ENCODE measurements around the gene RASGRF1.

The RASGRF1 gene

GRCh38 chr15:79065706-79066376 lies 24.7 kb downstream of the RASGRF1 start:
- DNase-seq, result no peak

DNA sequence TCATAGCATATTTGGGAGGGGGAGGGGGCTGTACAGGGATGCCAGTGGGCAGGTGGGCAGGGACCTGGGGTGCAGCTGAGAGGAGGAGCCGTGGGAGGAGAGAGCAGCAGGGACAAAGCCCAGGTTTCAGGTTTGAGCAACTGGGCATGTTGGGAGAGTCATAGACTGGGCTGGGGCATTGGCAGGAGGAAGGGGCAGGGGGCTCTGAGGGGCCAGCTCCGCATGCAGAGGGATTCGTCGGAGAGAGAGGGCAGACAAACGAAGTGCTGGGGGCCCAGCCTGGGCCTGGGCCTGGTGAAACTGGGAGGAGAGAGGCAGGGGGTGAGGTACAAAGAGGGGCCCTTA lies 25.2 kb downstream of the RASGRF1 start:
- DNase-seq, result no peak

DNA sequence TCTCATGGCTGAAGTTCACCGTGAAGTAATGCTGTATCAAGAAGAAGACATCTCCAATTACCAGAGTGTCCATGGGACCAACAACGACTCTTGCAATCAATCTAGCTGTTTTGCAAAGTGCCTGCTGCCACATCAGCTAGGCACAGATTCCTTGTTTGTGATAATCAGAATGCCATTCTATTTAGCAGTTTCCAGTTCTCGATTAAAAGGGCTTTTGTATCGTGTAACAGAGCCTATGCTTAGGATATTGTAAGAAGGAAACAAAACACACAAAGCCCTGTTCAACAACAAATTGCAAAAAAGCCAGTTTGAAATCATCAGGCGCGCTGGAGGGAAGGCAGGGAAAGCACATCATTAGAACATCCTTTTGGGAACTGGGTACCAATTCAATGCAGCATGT lies 26.1 kb downstream of the RASGRF1 start:
- no peak for DNase-seq

GRCh38 chr15:79060175-79060574 lies 30.4 kb downstream of the RASGRF1 start:
- no peak for DNase-seq

- no peak for DNase-seq
These were observed 31.5 kb downstream of the RASGRF1 start for GRCh38 chr15:79059081-79059572.

DNA sequence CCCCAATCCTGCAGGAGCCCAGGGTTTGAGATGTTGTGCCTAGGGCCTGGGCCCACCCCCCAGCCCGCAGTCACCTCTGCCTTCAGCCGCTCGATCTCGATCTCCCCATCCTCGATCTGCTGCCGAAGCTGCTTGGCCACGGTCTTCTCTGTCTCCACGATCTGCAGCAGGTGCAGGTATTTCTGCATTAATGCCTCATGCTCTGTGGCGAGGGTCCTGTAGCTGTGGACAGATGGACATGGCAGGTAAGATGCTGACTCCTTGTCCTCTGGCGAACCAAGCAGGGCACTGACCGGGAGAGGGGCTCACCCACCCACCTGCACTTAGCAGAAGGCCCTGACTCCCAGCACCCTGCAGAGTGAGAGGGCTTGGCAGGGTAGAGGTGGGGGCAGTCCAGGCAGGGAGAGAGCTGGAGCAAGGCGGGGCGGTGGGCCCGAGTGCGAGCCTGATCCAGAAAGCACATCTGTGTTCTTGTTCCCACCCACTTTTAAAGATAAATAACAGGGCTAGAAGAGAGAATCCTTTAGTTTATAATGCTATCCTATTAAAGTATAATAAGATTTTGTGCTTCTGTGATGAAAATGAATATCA lies 32.2 kb downstream of the RASGRF1 start:
- DNase-seq, result no peak

DNA sequence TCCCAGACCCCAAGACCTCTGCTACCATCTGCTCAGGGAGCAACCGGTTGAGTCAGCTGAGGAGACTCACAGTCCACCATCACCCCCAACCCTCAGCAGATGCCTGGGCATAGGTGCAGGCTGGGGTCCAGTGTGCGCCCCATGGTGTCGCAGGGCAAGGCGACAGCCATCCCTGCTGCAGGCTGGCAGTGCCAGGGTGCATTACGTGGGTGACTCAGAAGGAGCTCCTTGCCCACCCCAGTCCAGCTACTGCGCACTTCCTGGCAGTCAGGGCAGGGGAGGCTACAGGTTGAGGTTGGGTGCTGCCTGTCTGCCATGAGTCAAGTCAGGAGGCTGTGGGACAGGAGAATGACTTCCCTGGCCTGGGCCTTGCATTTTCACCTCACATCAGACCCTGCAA lies 33.5 kb downstream of the RASGRF1 start:
- DNase-seq, result no peak

- DNase-seq, result no peak
These were observed 36.2 kb downstream of the RASGRF1 start for GRCh38 chr15:79054350-79054749.

DNA sequence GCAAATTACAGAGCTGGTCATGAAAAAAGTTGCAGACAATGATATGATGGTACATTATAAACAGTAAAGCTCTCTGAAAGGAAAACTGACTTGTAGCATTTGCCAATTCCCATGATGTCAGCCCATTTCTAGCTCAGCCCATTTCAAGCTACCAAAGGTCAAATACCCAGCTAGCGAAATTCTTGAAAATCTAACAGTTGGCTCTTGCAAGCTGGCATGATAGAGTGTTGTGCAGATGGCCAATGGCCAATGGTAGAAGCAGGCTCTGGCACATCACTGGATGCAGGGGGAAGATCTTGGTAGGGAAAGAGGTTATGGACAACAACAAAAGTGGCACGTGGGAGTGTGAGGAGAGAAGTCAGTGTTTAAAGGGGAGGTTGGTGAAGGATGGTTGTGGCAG lies 36.7 kb downstream of the RASGRF1 start:
- no peak for DNase-seq

DNA sequence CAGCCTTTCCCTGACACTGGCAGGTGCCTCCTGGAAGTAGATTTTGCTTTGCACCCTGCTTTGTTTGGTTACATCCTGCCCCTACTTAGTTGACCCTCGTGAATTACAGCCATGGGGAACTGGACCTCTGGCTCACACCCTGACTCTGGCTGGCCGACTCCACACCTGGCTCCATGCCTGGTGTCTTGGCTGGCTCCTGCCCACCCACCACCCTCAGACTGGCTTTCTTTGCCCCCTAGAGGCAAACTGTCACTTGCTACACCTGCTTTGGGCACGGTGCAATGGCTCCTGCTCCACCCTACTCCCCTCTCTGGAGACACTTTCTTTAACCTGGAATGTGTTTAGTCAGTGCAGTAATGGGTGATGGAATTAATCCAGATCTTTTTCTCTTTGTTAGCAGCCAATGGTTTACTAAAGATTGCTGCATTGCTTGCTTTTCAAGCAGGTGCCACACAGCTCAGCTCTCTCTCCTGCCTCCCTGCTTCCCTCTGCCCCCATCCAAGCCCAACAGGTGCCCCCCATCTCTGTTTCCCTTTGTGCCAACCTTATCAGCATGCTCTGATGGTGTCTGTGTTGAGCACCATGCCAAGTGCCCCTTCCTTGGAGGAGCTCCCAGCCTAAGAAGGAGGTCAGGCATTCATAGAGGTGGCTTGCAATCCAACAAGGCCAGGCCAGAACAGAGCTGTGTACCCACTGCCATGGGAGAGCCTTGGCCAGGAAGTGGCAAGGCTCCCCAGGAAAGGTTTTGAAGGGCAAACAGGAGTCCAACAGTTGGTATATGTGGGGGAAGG lies 38.4 kb downstream of the RASGRF1 start:
- no peak for DNase-seq

GRCh38 chr15:79051029-79051428 lies 39.6 kb downstream of the RASGRF1 start:
- DNase-seq, result no peak

- DNase-seq, result no peak
These were observed 40.2 kb downstream of the RASGRF1 start for GRCh38 chr15:79050341-79050740.

DNA sequence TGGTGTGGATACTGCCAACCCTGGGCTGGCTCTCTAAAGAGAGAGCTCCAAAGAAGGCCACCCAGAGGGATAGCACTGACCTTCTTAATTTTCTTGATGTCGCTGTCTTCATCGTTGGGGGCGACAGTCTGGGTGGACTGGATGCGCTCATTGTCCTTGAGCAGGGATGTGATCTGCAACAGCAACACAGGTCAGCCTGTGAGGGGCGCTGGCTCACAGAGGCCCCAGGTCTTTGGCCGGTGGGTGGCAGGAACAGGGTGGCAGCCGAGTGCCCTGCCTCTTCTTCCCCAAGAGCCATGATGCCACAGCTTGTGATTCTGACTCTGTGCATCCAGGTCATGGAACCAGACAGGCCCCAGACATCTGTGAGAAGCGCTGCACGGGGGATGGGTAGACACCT lies 41.2 kb downstream of the RASGRF1 start:
- DNase-seq, result no peak

DNA sequence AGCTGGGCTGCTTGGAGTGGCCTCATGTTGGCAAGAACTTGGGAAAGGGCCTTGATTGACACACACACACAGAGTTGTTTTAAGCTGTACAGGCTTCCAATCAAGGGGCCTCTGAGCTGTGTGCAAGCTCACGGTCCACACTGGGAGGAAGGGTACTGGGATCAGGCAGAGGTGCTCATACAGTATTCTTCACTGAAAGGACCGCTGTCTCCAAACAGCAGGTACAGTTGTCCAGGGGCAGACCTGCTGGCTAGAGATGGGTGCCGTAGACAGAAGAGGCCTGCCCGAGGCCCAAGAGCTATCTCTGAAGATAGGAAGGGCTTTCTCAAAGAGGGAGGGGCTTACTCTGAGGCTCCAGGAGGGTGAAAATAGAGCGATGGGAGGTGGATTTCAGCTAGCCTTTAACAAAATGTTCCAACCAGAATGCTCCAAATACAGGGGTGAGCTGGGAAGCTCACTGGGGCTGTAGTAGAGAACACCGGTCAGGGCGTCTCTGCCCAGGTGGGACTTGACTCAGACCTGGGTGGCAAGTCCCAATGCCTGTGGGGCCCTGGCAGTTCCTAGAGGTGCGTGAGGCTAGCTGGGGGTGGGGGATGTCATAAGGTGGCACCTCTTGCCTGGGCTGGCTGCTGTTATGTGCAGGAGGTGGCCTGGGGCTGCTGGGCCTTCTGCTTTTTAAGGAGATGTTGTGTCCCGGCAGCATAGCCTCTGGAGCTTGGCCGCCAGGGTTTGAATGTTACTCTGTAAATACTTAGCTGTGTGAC lies 42.7 kb downstream of the RASGRF1 start:
- DNase-seq, result no peak

GRCh38 chr15:79046691-79047404 lies 43.7 kb downstream of the RASGRF1 start:
- no peak for DNase-seq

DNA sequence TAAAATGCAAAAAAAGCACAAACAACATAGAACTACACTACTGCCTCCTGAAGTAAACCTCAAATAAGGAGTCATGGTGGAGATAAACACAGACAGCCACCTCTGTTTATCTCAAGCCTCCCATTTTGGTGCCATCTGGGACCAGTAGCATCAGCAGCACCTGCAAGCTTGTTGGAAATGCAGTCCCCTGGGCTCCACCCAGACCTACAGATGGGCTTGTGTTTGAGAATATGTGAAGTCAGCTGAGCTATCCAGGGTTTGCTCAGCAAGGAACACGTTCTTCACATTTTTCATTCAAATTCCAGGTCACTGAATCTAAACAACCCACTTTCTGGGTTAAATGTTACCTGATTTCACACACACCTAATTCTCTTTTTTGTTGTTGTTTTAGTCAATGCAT lies 45.5 kb downstream of the RASGRF1 start:
- DNase-seq, result no peak

DNA sequence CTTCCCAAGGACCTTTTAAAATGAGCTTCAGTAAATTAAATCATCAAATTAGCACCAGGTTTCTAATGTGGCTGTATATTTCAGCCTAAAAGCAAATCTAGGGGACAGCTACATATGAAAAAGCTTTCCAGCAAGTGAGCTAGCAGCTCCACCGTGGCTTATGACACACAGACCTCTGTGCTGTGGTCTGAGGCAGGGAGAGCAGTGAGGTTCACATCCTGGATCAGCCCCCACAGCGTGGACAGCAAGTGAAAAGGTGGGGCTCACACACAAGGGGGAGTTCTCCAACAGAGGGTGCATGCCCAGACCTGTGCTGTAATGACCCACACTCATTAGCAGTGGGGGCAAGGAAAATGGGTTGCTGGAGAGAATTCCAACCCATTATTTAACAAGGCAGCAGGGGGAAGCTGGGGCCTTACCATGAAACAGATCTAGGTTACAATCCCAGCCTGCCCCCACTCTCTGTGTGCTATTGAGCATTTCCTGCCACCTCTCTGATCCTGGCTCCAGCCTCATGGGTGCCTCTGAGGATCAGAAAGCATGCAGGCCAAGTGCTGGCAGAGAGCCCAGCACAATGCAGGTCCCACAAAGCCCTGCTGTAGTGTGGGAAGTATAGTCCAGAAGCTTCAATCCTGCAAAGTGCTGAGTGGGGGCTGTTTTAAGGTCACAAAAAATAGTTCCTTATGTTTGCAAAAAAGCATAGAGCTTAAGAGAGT lies 48.2 kb downstream of the RASGRF1 start:
- no peak for DNase-seq

DNA sequence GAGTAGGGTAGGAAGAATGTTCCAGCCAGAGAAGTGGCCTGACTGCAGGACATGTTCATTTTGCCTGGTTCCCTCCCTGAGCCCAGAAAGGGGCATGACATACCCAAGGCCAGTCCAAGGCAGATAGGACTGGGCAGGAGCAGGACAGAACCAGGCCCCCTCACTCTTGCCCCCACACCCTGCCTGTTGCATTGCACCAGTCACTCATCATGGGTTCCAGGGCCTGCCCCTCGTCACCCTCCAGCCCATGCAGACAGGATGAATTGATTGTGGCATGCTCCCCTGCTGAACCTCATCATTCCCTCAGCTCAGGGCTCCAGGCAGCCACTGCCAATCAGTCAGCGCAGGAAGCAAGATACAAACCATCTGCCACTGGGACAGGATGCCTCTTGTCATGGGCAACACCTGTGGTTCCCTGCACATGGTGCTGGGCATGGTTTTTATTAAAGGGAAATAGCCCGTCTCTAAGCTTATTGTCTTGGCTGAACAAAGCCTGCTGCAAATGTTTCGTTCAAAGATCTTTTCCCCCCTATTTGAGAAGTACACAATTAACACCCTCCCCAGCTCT lies 48.9 kb downstream of the RASGRF1 start:
- DNase-seq, result no peak

- DNase-seq, result no peak
These were observed 52.7 kb downstream of the RASGRF1 start for GRCh38 chr15:79037848-79038247.

DNA sequence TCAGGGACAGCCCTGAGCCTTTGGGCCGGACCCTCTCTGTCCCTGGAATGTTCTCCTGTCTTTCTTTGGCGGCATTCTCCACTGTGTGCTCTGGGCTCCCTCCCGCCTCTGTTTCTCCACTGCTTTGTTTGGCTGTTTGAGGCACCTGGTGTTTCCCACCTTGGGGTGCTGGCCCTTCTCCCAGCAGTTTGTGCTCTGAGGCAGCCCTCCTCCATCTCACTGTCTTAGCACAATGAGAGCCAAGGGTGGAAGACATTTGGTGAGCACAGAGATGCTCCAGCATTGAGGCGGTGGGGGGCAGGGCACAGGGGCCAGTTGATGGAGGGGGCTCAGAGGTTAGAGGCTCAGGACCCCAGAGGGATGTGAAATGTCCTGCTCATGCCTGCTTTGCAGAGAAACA lies 54.3 kb downstream of the RASGRF1 start:
- DNase-seq, result no peak

DNA sequence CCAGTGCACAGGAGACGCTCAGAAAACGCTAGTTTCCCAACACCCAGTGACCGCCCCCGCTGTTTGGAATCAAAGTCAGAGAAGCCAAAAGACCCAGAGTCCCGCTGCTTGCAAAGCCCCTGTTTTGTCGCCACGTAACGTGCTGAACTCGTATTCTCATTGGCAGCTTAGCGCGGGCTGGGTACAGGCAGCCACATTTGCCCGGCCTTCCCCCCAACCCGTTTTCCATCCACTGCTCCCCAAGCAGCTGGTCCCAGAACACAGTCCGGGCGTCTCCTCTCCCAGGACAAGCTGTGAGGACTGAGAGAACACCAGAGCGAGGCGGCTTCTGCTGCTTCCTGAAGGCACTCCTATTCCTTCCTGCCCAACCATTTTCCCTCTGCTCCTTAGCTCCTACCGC lies 54.8 kb downstream of the RASGRF1 start:
- DNase-seq, result no peak

DNA sequence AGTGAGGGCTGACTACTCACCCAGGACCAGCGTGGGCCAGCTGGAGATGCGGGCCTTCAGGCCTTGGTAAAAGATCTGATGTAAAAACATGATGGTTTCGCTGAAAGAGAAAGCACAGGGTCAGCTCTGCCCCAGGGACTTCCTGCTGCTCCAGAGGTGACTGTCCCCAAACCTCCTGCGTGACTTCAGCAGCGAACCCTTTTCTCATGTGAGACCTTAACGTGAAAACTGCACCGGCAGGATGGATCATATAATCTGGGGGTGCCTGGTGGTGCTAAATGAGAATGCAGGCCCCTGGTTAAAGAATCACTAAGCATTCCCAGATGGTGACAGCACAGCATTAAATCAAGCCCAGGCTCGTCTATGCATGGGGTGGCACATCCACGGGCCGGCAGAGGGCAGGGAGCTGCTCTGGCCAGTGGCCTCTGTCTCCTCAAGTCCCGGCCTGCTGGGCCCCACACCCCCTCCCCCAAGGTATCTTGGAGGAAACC lies 55.4 kb downstream of the RASGRF1 start:
- DNase-seq, result no peak
